ENCODE measurements around the gene OVOL1.
"Not testable (repeated sequence)": the region's sequence is repeated elsewhere in the genome, so short reads cannot be mapped to it uniquely, and the experiment has no call there.

The OVOL1 gene

GRCh38 chr11:65822776-65823528 lies 36.1 kb downstream of the OVOL1 start:
- no peak for TF ChIP-seq CTCF (IDR thresholded peaks at IDR 0.05; ENCODE audit: extremely low read depth, missing control alignments)
- DNase-seq (ENCODE audit: low spot score) = no peak

GRCh38 chr11:65826984-65827735 lies 40.3 kb downstream of the OVOL1 start:
- DNase-seq (ENCODE audit: low spot score) = no peak
- no peak for TF ChIP-seq CTCF (IDR thresholded peaks at IDR 0.05; ENCODE audit: extremely low read depth, missing control alignments)

GRCh38 chr11:65829459-65829858 lies 42.6 kb downstream of the OVOL1 start:
- no peak for DNase-seq (ENCODE audit: low spot score)

GRCh38 chr11:65832231-65832630 lies 45.4 kb downstream of the OVOL1 start:
- not testable (repeated sequence) for DNase-seq (ENCODE audit: low spot score)

More at GRCh38 chr11:65829459-65829858, 42.6 kb downstream of the OVOL1 start:
- no peak for TF ChIP-seq CTCF (IDR thresholded peaks at IDR 0.05; ENCODE audit: extremely low read depth, missing control alignments)

GRCh38 chr11:65833297-65834030 lies 46.6 kb downstream of the OVOL1 start, which contains the start of gene SNX32:
Gene SNX32 (plus strand): TSS chr11:65833963. CDS start chr11:65834066, 103 bp downstream.
- no peak for TF ChIP-seq CTCF (IDR thresholded peaks at IDR 0.05; ENCODE audit: extremely low read depth, missing control alignments)
- DNase-seq (ENCODE audit: low spot score) = peak; percentile 98

- no peak for DNase-seq (ENCODE audit: low spot score)
Observed at GRCh38 chr11:65834202-65834601, 47.3 kb downstream of the OVOL1 start.

GRCh38 chr11:65842144-65842543 lies 55.3 kb downstream of the OVOL1 start:
- TF ChIP-seq CTCF (IDR thresholded peaks at IDR 0.05; ENCODE audit: extremely low read depth, missing control alignments) = no peak

More at GRCh38 chr11:65834202-65834601, 47.3 kb downstream of the OVOL1 start:
- TF ChIP-seq CTCF (IDR thresholded peaks at IDR 0.05; ENCODE audit: extremely low read depth, missing control alignments) = no peak

More at GRCh38 chr11:65842144-65842543, 55.3 kb downstream of the OVOL1 start:
- no peak for DNase-seq (ENCODE audit: low spot score)

Measured in GM20000 (cell line).